ENCODE results near the gene ZFYVE9.

The ZFYVE9 gene

DNA sequence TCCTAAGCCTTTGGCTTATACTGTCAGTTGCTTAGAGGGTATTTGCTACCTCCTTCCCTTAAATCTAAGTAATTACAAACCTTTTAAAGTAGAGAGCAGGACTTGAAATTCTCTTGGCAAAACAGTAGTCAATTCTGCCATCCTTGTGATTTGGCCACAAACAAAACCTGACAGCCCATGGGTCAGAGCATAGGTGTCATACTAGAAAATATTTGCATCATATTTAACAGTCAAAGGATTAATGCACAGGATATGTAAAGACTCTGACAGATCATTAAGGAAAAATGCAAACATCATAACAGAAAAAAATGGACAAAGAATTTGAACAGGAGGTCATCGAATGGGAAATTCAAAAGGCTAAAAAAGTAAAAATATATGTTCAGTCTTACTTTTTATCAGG is 50.5 kb downstream of the ZFYVE9 start:
- DNase-seq, result no peak

GRCh38 chr1:52193985-52194384 is 52.1 kb downstream of the ZFYVE9 start:
- Histone ChIP-seq H3K36me3 (replicated peaks; ENCODE audit: insufficient read depth, low read length) (no peaks in the 10 kb centered on the region), H3K4me2 (ENCODE audit: low read depth, low read length) (no peak overlapping the region), H3K9ac (ENCODE audit: low read length) (no peak overlapping the region), H3K27ac (ENCODE audit: low read length) (no peak overlapping the region), H3K4me3 (ENCODE audit: low read length) (no peak overlapping the region), H2AFZ (ENCODE audit: low read length) (no peak overlapping the region), H3K9me3 (replicated peaks; ENCODE audit: insufficient read depth, low read length) (no peaks in the 10 kb centered on the region), H4K20me1 (ENCODE audit: insufficient read depth, low read length) (no peaks in the 10 kb centered on the region), H3F3A (ENCODE audit: insufficient read depth, low read length) (no peaks in the 10 kb centered on the region), H3K27me3 (replicated peaks; ENCODE audit: insufficient read depth, low read length) (no peaks in the 10 kb centered on the region), H3K79me2 (ENCODE audit: low read length) (no peaks in the 10 kb centered on the region), H3K4me1 (ENCODE audit: low read length) (peaks cover 6% of the 10 kb centered on the region), H3K9me2 (replicated peaks; ENCODE audit: insufficient read depth, low read length) (no peaks in the 10 kb centered on the region)
- no peak for DNase-seq
- TF ChIP-seq EZH2phosphoT487 (IDR thresholded peaks at IDR 0.05; ENCODE audit: low read length), result no peak
- TF ChIP-seq CTCF (IDR thresholded peaks at IDR 0.05; ENCODE audit: low read length), result no peak
- no peak for TF ChIP-seq EZH2 (optimal IDR thresholded peaks at IDR 0.05; ENCODE audit: low read depth, low read length)

More for the DNA sequence above, 50.5 kb downstream of the ZFYVE9 start:
- Histone ChIP-seq H3K9ac (ENCODE audit: low read length) (no peak overlapping the region), H3K27me3 (replicated peaks; ENCODE audit: insufficient read depth, low read length) (no peaks in the 10 kb centered on the region), H3K4me3 (ENCODE audit: low read length) (no peak overlapping the region), H3F3A (ENCODE audit: insufficient read depth, low read length) (no peaks in the 10 kb centered on the region), H3K79me2 (ENCODE audit: low read length) (no peaks in the 10 kb centered on the region), H3K4me2 (ENCODE audit: low read depth, low read length) (no peak overlapping the region), H3K9me2 (replicated peaks; ENCODE audit: insufficient read depth, low read length) (no peaks in the 10 kb centered on the region), H3K4me1 (ENCODE audit: low read length) (peaks cover 6% of the 10 kb centered on the region), H3K36me3 (replicated peaks; ENCODE audit: insufficient read depth, low read length) (no peaks in the 10 kb centered on the region), H4K20me1 (ENCODE audit: insufficient read depth, low read length) (no peaks in the 10 kb centered on the region), H3K27ac (ENCODE audit: low read length) (no peak overlapping the region), H2AFZ (ENCODE audit: low read length) (no peak overlapping the region), H3K9me3 (replicated peaks; ENCODE audit: insufficient read depth, low read length) (no peaks in the 10 kb centered on the region)
- TF ChIP-seq EZH2 (optimal IDR thresholded peaks at IDR 0.05; ENCODE audit: low read depth, low read length), result no peak
- TF ChIP-seq CTCF (IDR thresholded peaks at IDR 0.05; ENCODE audit: low read length), result no peak
- no peak for TF ChIP-seq EZH2phosphoT487 (IDR thresholded peaks at IDR 0.05; ENCODE audit: low read length)

GRCh38 chr1:52195161-52195560 is 53.3 kb downstream of the ZFYVE9 start:
- H3K4me2 ChIP-seq (ENCODE audit: low read depth, low read length), result peak overlapping the region; percentile 11; the same call in 1 of the 2 replicates
- no peaks in the 10 kb centered on the region for H4K20me1 ChIP-seq (ENCODE audit: insufficient read depth, low read length)

More at GRCh38 chr1:52195161-52195560, 53.3 kb downstream of the ZFYVE9 start:
- no peaks in the 10 kb centered on the region for H3F3A ChIP-seq (ENCODE audit: insufficient read depth, low read length)
- no peak for TF ChIP-seq CTCF (IDR thresholded peaks at IDR 0.05; ENCODE audit: low read length)
- H3K27me3 ChIP-seq (replicated peaks; ENCODE audit: insufficient read depth, low read length), result no peaks in the 10 kb centered on the region
- no peaks in the 10 kb centered on the region for H3K36me3 ChIP-seq (replicated peaks; ENCODE audit: insufficient read depth, low read length)
- peaks cover 6% of the 10 kb centered on the region for H3K4me1 ChIP-seq (ENCODE audit: low read length)
- H3K9me2 ChIP-seq (replicated peaks; ENCODE audit: insufficient read depth, low read length), result no peaks in the 10 kb centered on the region
- H3K27ac ChIP-seq (ENCODE audit: low read length), result no peak overlapping the region
- H3K79me2 ChIP-seq (ENCODE audit: low read length), result no peaks in the 10 kb centered on the region
- no peak overlapping the region for H2AFZ ChIP-seq (ENCODE audit: low read length)
- H3K4me3 ChIP-seq (ENCODE audit: low read length), result no peak overlapping the region
- no peaks in the 10 kb centered on the region for H3K9me3 ChIP-seq (replicated peaks; ENCODE audit: insufficient read depth, low read length)
- DNase-seq, result peak; percentile 21
- no peak overlapping the region for H3K9ac ChIP-seq (ENCODE audit: low read length)

Data from MM.1S (cell line).